ENCODE data around the gene EXOSC10. TPM values are rescaled to one million over a fixed set of nuclear protein-coding genes. Genes with fewer than 3 reads are reported as not detected.

Gene EXOSC10
- total and polyA plus RNA-seq, 9 of the 15 experiments (the other 6 are each of a cell fraction or from before 2014, with no cell fraction given) = 23.4 to 150 (median 105) TPM

DNA sequence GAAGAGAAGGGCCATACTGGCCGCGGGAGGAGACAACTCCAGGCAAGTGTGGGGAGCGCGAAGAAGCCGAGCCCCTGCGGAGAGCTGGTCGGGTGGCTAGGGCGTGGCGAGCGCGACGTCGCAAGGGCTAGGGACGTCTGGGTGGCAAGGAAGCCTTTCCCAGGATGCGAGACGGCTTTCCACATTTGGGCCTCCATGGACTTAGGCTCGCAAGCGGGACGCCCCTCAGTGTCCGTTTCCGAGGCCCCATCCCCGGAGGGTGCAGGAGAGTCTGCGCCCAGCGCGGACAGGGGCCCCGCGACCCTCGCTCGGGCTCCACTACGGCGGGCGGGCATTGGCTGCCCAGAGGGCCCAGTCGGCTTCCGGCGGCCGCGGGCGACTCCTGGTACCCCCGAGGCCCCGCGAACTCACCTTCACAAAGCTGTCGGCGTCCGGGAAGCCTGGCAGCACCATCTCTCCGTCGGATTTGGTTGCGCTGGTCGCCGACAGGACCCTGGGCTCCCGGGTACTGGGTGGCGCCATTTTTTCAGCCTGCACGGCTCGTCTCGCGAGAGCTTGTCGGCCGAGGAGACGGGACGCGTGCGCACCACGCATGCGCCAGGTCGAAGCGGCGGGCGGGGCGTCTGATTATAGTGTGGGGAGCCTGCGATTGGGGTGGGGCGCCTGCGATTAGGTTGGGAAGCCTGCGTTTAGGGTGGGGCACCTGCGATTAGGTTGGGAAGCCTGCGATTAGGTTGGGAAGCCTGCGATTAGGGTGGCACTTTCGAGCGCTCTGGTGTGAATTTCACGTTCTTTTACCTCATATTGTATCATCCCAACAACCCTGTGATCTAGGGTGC, at the start of gene EXOSC10 (continued):
- TF ChIP-seq, protein P1, sequence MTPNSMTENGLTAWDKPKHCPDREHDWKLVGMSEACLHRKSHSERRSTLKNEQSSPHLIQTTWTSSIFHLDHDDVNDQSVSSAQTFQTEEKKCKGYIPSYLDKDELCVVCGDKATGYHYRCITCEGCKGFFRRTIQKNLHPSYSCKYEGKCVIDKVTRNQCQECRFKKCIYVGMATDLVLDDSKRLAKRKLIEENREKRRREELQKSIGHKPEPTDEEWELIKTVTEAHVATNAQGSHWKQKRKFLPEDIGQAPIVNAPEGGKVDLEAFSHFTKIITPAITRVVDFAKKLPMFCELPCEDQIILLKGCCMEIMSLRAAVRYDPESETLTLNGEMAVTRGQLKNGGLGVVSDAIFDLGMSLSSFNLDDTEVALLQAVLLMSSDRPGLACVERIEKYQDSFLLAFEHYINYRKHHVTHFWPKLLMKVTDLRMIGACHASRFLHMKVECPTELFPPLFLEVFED (CRISPR knock-in tag; conservative IDR thresholded peaks at IDR 0.05) = 0 out of 2 replicates have a peak, but pooled peaks have one; percentile 72
- TF ChIP-seq MYNN (IDR thresholded peaks at IDR 0.05) = no peak
- TF ChIP-seq MYNN (CRISPR knock-in tag; IDR thresholded peaks at IDR 0.05) = no peak
- TF ChIP-seq ZKSCAN3 (CRISPR knock-in tag; IDR thresholded peaks at IDR 0.05) = no peak
- no peak for TF ChIP-seq NR2F6 (CRISPR knock-in tag; IDR thresholded peaks at IDR 0.05)
- no peak for TF ChIP-seq GABPB2 (CRISPR knock-in tag; conservative IDR thresholded peaks at IDR 0.05)
- TF ChIP-seq NCOA4 (IDR thresholded peaks at IDR 0.05; ENCODE audit: partially characterized antibody) = no peak
- peak; percentile 98 for TF ChIP-seq PHF20 (IDR thresholded peaks at IDR 0.05; ENCODE audit: partially characterized antibody)
- TF ChIP-seq ZNF830 (CRISPR knock-in tag; IDR thresholded peaks at IDR 0.05) = 0 out of 2 replicates have a peak, but pooled peaks have one; percentile 36
- no peak for TF ChIP-seq ZNF785 (CRISPR knock-in tag; IDR thresholded peaks at IDR 0.05)
- TF ChIP-seq, protein P2, sequence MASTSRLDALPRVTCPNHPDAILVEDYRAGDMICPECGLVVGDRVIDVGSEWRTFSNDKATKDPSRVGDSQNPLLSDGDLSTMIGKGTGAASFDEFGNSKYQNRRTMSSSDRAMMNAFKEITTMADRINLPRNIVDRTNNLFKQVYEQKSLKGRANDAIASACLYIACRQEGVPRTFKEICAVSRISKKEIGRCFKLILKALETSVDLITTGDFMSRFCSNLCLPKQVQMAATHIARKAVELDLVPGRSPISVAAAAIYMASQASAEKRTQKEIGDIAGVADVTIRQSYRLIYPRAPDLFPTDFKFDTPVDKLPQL (IDR thresholded peaks at IDR 0.05; ENCODE audit: extremely low read depth, insufficient read length) = no peak
- TF ChIP-seq MAZ (CRISPR knock-in tag; conservative IDR thresholded peaks at IDR 0.05 in 1 of 2, IDR thresholded peaks at IDR 0.05 in 1 of 2) = peak in 1 of 2 experiments; percentile 51; a peak in 3 of 4 replicates
- no peak for TF ChIP-seq CAMTA2 (CRISPR knock-in tag; conservative IDR thresholded peaks at IDR 0.05)
- no peak for TF ChIP-seq DDX20 (tag; IDR thresholded peaks at IDR 0.05; ENCODE audit: low read depth)
- TF ChIP-seq PRPF4 (IDR thresholded peaks at IDR 0.05; ENCODE audit: insufficient read depth, low read depth, low read length, poor library complexity, severe bottlenecking) = no peak
- TF ChIP-seq EP300 (IDR thresholded peaks at IDR 0.05; ENCODE audit: low read length) = no peak
- TF ChIP-seq PYGO2 (tag; IDR thresholded peaks at IDR 0.05) = no peak
- TF ChIP-seq, protein P3, sequence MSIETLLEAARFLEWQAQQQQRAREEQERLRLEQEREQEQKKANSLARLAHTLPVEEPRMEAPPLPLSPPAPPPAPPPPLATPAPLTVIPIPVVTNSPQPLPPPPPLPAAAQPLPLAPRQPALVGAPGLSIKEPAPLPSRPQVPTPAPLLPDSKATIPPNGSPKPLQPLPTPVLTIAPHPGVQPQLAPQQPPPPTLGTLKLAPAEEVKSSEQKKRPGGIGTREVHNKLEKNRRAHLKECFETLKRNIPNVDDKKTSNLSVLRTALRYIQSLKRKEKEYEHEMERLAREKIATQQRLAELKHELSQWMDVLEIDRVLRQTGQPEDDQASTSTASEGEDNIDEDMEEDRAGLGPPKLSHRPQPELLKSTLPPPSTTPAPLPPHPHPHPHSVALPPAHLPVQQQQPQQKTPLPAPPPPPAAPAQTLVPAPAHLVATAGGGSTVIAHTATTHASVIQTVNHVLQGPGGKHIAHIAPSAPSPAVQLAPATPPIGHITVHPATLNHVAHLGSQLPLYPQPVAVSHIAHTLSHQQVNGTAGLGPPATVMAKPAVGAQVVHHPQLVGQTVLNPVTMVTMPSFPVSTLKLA (conservative IDR thresholded peaks at IDR 0.05) = peak; percentile 54 to 72; a peak in 2 of 4 replicates
- no peak for TF ChIP-seq ZKSCAN1 (IDR thresholded peaks at IDR 0.05; ENCODE audit: low read depth, low read length)
- TF ChIP-seq, protein P4, sequence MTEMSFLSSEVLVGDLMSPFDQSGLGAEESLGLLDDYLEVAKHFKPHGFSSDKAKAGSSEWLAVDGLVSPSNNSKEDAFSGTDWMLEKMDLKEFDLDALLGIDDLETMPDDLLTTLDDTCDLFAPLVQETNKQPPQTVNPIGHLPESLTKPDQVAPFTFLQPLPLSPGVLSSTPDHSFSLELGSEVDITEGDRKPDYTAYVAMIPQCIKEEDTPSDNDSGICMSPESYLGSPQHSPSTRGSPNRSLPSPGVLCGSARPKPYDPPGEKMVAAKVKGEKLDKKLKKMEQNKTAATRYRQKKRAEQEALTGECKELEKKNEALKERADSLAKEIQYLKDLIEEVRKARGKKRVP (CRISPR knock-in tag; IDR thresholded peaks at IDR 0.05) = no peak
- no peak for TF ChIP-seq RHOXF2B (CRISPR knock-in tag; conservative IDR thresholded peaks at IDR 0.05)
- no peak for TF ChIP-seq ZC3H11A (IDR thresholded peaks at IDR 0.05; ENCODE audit: low read depth, low read length)

Data from K562 (cell line).